ENCODE measurements around the gene RAB11FIP4.

The RAB11FIP4 gene

GRCh38 chr17:31481783-31482081, 90.3 kb downstream of the RAB11FIP4 start:
- no peaks in the 10 kb centered on the region for H3K27me3 ChIP-seq (ENCODE audit: insufficient read depth, poor library complexity, severe bottlenecking)
- no peak for TF ChIP-seq REST (IDR thresholded peaks at IDR 0.05; ENCODE audit: insufficient replicate concordance, low read depth)
- TF ChIP-seq SPI1 (IDR thresholded peaks at IDR 0.05; ENCODE audit: borderline replicate concordance, low read depth), result no peak
- TF ChIP-seq GABPA (IDR thresholded peaks at IDR 0.05; ENCODE audit: low read depth), result no peak
- no peak for TF ChIP-seq CTCF (IDR thresholded peaks at IDR 0.05; ENCODE audit: insufficient read depth, low read length)
- H3K27ac ChIP-seq (replicated peaks), result no peak overlapping the region
- DNase-seq (ENCODE audit: low read depth in 1 of 2, low spot score in 1 of 2), result no peak
- H3K4me3 ChIP-seq (replicated peaks; ENCODE audit: insufficient read depth, low read length), result no peak overlapping the region

GRCh38 chr17:31484821-31485220, 93.3 kb downstream of the RAB11FIP4 start:
- Histone ChIP-seq H3K27me3 (ENCODE audit: insufficient read depth, poor library complexity, severe bottlenecking) (no peaks in the 10 kb centered on the region), H3K27ac (replicated peaks) (no peak overlapping the region), H3K4me3 (replicated peaks; ENCODE audit: insufficient read depth, low read length) (no peak overlapping the region)
- no peak for DNase-seq (ENCODE audit: low read depth in 1 of 2, low spot score in 1 of 2)
- TF ChIP-seq POLR2AphosphoS5 (IDR thresholded peaks at IDR 0.05; ENCODE audit: low read depth) (no peak), CTCF (IDR thresholded peaks at IDR 0.05; ENCODE audit: insufficient read depth, low read length) (no peak), REST (IDR thresholded peaks at IDR 0.05; ENCODE audit: insufficient replicate concordance, low read depth) (no peak), SPI1 (IDR thresholded peaks at IDR 0.05; ENCODE audit: borderline replicate concordance, low read depth) (no peak), GABPA (IDR thresholded peaks at IDR 0.05; ENCODE audit: low read depth) (no peak)

GRCh38 chr17:31486351-31487062, 95.0 kb downstream of the RAB11FIP4 start:
- no peak for TF ChIP-seq POLR2AphosphoS5 (IDR thresholded peaks at IDR 0.05; ENCODE audit: low read depth)
- TF ChIP-seq CTCF (IDR thresholded peaks at IDR 0.05; ENCODE audit: insufficient read depth, low read length), result no peak
- no peak for TF ChIP-seq REST (IDR thresholded peaks at IDR 0.05; ENCODE audit: insufficient replicate concordance, low read depth)
- no peak for TF ChIP-seq SPI1 (IDR thresholded peaks at IDR 0.05; ENCODE audit: borderline replicate concordance, low read depth)
- TF ChIP-seq GABPA (IDR thresholded peaks at IDR 0.05; ENCODE audit: low read depth), result no peak
- H3K4me3 ChIP-seq (replicated peaks; ENCODE audit: insufficient read depth, low read length), result no peak overlapping the region
- DNase-seq (ENCODE audit: low read depth in 1 of 2, low spot score in 1 of 2), result peak in 1 of 2 experiments; percentile 43
- H3K27me3 ChIP-seq (ENCODE audit: insufficient read depth, poor library complexity, severe bottlenecking), result no peaks in the 10 kb centered on the region
- H3K27ac ChIP-seq (replicated peaks), result no peak overlapping the region
